LNCaP clone FGC (cell line): ENCODE results near the gene DENND5B.

ENCODE experiments used
- DNase-seq: peaks from one replicate; pipeline ENCODE4 v3.0.0-alpha.2; 2011; ENCODE audit warnings: low read depth
- H3K4me3 ChIP-seq: 2 replicates; pipeline ENCODE4 v1.5.1; 2011; ENCODE audit warnings: mild to moderate bottlenecking, low read depth, low read length, control low read depth
- CTCF ChIP-seq: IDR thresholded peaks from 2 replicates; pipeline ENCODE4 v1.5.1; 2012; ENCODE audit warnings: mild to moderate bottlenecking; ENCODE audit not compliant: control insufficient read depth, insufficient read depth; ENCODE audit errors: extremely low read depth

The DENND5B gene

DNA sequence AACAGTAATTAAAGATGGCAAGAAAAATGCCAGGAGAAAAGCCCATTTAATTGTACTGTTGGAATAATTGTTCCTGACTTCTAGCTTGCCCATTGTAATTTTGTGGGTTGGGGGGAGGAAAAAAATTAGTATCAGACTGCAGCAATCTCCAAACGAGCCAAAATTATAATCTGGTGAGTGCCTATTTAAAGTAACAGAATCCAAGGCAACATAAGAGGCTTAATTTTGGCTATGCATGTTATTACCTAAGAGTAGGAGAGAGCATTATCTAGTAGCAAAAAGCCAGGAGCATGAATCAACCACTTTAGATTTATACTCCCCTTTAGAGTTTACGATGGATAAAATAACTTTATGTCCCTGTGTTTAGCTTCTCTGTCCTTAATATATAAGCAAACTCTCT lies 14.6 kb upstream of the DENND5B start:
- no peak for TF ChIP-seq CTCF
- DNase-seq = no peak
- H3K4me3 ChIP-seq = no peak overlapping the region

GRCh38 chr12:31603546-31604009 lies 12.6 kb upstream of the DENND5B start:
- H3K4me3 ChIP-seq = no peak overlapping the region
- TF ChIP-seq CTCF = no peak
- DNase-seq = no peak

- no peak overlapping the region for H3K4me3 ChIP-seq
- no peak for DNase-seq
- no peak for TF ChIP-seq CTCF
Observed at GRCh38 chr12:31600750-31601149, 9.8 kb upstream of the DENND5B start.

DNA sequence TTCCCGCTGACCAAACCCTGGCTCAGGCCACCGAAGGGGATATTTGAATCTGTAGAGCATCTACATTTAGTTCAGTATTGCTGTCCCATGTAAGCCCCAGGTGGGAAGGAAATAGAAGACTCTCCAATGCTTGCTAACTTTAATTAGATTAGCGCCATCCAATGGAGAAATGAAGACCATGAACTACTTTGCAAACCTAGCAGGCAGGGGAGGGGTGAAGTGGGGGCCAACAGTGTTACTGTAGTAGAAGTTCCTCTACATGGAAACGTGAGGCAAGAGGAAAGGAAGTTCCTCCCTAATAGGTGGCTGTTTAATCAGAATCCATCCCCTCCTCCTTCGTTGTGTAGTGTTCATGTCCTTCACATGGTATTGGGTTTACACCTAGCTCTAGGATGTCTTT lies 9.3 kb upstream of the DENND5B start:
- no peak for DNase-seq
- no peak for TF ChIP-seq CTCF
- no peak overlapping the region for H3K4me3 ChIP-seq

DNA sequence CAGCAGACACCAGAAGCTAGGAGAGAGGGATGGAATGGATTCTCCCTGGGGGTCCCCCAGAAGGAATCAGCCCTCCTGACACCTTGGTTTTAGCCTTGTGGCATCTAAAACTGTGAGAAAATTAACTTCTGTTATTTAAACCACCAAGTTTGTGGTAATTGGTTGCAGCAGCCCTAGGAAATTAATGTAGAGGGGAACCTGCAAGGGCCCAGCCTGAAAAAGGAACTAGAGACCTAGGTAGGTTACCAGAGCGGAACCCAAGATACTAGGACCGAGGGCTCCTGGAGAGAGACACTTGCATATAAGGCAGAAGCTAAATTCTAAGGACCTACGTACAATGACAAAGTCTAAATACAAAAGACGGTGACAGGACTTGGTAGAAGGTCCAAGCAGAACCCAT lies 8.1 kb upstream of the DENND5B start:
- DNase-seq = no peak
- H3K4me3 ChIP-seq = no peak overlapping the region
- no peak for TF ChIP-seq CTCF

- TF ChIP-seq CTCF = no peak
- no peak for DNase-seq
- H3K4me3 ChIP-seq = no peak overlapping the region
Observed at GRCh38 chr12:31597066-31597465, 6.1 kb upstream of the DENND5B start.

DNA sequence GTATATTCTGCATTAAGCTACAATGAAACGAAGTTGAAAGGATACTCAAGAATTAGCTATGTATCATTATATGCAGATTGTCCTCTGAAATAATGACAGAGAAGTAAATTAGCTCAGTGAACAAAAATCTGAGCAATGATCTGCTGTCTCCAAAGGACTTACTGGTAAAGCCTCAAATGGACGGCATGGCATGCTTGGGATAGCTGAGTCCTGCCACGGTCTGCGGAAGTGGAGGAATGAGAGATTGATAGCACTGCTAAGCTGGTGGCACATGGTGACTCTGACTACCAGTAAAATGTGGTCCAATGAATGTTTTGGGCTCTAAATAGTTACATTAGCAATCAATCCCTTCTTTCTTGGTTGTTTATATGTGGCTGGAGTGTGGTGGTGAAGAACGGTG lies 3.7 kb upstream of the DENND5B start:
- DNase-seq = no peak

More for the DNA sequence above, 3.7 kb upstream of the DENND5B start:
- no peak for TF ChIP-seq CTCF
- H3K4me3 ChIP-seq = no peak overlapping the region
